SK-N-SH (cell line): ENCODE results near the gene EFCAB14.

Experiments used
- EP300 ChIP-seq, 2 experiments: IDR thresholded peaks; 2 replicates each; pipeline versions ENCODE4 v1.4.0 to v1.6.1; 2012; ENCODE audit warnings: borderline replicate concordance in 1 of 2, low read depth in 1 of 2, low read length in 1 of 2
- MXI1 ChIP-seq: IDR thresholded peaks from 2 replicates; pipeline ENCODE4 v1.6.1; 2012; ENCODE audit warnings: mild to moderate bottlenecking, low read depth, low read length, improper control_type of control experiment
- NFIC ChIP-seq: IDR thresholded peaks from 2 replicates; pipeline ENCODE4 v1.4.0; 2012; ENCODE audit warnings: borderline replicate concordance
- RCOR1 ChIP-seq: fragments of 150-350 bp; IDR thresholded peaks from 2 replicates; pipeline ENCODE4 v1.6.1; 2017; ENCODE audit warnings: antibody characterized with exemption, low read length
- SMC3 ChIP-seq: IDR thresholded peaks from 2 replicates; pipeline ENCODE4 v1.6.1; 2012; ENCODE audit warnings: low read depth, low read length, improper control_type of control experiment
- TF ChIP-seq, protein P1 (sequence below): fragments of 200-600 bp; sonication (generic); IDR thresholded peaks from 2 replicates; pipeline ENCODE4 v1.6.1; 2017; ENCODE audit warnings: antibody characterized with exemption, mild to moderate bottlenecking, moderate library complexity
- TF ChIP-seq, protein P2 (sequence below): IDR thresholded peaks from 2 replicates; pipeline ENCODE4 v1.4.0; 2012; ENCODE audit warnings: low read depth

DNA sequence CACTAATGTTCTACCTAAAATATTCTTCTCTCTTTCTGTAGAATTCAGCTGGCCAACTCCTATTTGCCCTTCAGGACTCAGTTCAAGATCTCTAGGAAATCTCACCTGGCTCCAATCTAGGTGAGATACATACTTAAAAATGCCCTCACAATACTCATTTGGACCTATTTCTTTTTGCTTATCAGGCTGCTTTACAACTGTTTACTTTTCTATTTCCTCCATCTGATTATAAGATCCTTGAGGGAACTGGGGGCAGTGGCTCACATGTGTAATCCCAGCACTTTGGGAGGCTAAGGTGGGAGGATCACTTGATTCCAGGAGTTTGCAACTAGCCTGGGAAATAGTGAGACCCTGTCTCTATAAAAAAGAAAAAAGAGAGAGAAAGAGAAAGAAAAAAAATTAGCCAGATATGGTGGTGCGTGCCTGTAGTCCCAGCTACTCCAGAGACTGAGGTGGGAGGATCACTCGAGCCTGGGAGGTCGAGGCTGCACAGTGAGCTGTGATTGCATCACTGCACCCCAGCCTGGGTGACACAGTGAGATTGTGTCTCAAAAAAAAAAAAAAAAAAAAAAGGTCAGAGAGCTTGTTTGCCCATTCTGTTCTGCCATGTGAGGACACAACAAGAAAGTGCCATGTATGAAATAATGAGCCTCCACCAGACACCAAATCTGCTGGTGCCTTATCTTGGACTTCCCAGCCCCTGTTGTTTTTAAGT, 14.8 kb downstream of the EFCAB14 start:
- TF ChIP-seq, protein P1, sequence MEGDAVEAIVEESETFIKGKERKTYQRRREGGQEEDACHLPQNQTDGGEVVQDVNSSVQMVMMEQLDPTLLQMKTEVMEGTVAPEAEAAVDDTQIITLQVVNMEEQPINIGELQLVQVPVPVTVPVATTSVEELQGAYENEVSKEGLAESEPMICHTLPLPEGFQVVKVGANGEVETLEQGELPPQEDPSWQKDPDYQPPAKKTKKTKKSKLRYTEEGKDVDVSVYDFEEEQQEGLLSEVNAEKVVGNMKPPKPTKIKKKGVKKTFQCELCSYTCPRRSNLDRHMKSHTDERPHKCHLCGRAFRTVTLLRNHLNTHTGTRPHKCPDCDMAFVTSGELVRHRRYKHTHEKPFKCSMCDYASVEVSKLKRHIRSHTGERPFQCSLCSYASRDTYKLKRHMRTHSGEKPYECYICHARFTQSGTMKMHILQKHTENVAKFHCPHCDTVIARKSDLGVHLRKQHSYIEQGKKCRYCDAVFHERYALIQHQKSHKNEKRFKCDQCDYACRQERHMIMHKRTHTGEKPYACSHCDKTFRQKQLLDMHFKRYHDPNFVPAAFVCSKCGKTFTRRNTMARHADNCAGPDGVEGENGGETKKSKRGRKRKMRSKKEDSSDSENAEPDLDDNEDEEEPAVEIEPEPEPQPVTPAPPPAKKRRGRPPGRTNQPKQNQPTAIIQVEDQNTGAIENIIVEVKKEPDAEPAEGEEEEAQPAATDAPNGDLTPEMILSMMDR = no peak
- TF ChIP-seq RCOR1 (no peak), EP300 (IDR thresholded peaks at IDR 0.05; ENCODE audit: borderline replicate concordance in 1 of 2, low read depth in 1 of 2, low read length in 1 of 2) (no peak), SMC3 (no peak), MXI1 (no peak), NFIC (no peak)
- TF ChIP-seq, protein P2, sequence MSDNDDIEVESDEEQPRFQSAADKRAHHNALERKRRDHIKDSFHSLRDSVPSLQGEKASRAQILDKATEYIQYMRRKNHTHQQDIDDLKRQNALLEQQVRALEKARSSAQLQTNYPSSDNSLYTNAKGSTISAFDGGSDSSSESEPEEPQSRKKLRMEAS = no peak
